ENCODE data around the gene RHOB. TPM values are rescaled to one million over a fixed set of nuclear protein-coding genes. Genes with fewer than 3 reads are reported as not detected.
A peak's percentile ranks its signal among the peaks of the same experiment; 100 is the strongest.

The RHOB gene
- total RNA-seq, 4 donors from 2014 or later = 1,356 to 1,875 (median 1,699) TPM

DNA sequence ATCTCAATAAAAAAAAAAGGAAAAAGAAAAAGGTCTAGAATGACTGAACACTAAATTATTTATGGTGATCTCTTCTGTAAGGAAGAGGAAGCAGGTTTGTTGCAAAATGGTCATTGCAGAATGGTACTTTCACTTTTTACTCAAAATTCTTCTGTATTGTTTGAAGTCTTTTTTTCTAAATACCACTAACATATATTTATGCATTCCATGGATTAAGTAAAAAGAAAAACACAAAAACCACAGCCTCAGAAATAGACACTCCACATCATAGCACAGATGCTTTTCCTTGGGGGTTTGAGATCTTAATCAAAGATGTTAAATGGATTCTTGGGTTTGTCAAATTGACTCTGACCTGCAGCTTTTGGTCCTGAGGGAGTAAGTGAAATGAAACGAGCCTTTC is 47.4 kb downstream of the RHOB start:
- Histone ChIP-seq H3K36me3 (no peaks in the 10 kb centered on the region), H3K4me1 (peaks cover 0 to 22% (median 8%) of the 10 kb centered on the region in 4 donors), H3K9me3 (no peaks in the 10 kb centered on the region), H3K27me3 (no peaks in the 10 kb centered on the region), H3K4me3 (no peak overlapping the region), H3K27ac (no peak overlapping the region)
- WGBS, 2 donors = 37 to 42% methylated on average over 1 of the region's 1 CpG
- TF ChIP-seq CTCF (IDR thresholded peaks at IDR 0.05) (no peak), EP300 (IDR thresholded peaks at IDR 0.05) (no peak), POLR2A (IDR thresholded peaks at IDR 0.05) (no peak)
- no peak for DNase-seq (ENCODE audit: low spot score in 2 of 2)

DNA sequence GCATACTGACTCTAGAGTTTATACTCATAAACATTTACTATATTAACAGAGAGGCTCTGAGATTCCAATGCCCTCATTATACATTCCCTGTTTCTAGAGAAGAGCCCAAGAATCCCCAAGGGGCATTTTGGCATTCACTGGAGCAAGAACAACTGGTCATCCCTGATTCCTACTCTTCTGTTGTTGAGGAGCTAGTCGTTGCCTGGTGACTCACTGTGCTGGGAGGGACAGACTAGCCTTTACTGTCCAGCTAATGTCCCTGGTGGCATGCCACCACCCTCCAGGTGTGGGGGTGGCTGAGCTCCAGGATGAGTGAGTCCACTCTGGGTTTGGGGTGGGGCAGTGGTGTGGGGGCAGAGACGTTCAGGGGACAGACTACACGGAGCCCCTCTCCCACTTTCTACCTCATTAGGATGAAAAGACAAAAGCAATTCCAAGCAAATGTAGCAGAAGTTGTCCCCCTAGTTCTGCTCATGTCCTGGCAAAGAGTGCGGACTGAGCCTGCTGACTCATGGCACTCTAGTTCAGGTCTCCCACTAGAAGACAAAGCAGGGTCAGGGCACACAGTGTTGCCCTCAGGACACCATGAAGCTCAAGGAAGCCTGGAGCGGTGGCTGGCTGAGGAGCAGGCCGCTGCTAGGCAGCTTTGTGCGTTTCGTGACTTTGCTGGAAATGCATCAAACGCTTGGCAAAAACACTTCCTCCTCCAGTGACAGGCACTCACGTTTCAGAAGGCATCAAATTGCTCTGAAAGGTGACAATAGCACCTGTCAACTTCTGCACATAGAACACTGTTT is 49.4 kb downstream of the RHOB start:
- peaks cover 0 to 26% (median 8%) of the 10 kb centered on the region in 4 donors for H3K4me1 ChIP-seq
- H3K36me3 ChIP-seq = no peaks in the 10 kb centered on the region
- TF ChIP-seq CTCF (IDR thresholded peaks at IDR 0.05) = no peak
- no peak for TF ChIP-seq POLR2A (IDR thresholded peaks at IDR 0.05)
- TF ChIP-seq EP300 (IDR thresholded peaks at IDR 0.05) = no peak
- DNase-seq (ENCODE audit: low spot score in 2 of 2) = peak in 1 of 2 donors; percentile 8
- no peak overlapping the region for H3K4me3 ChIP-seq
- H3K9me3 ChIP-seq = no peaks in the 10 kb centered on the region
- 67 to 71% methylated on average over 10 of the region's 10 CpGs for WGBS, 2 donors
- no peaks in the 10 kb centered on the region for H3K27me3 ChIP-seq
- peak overlapping the region in 1 of 4 donors; percentile 16 for H3K27ac ChIP-seq

DNA sequence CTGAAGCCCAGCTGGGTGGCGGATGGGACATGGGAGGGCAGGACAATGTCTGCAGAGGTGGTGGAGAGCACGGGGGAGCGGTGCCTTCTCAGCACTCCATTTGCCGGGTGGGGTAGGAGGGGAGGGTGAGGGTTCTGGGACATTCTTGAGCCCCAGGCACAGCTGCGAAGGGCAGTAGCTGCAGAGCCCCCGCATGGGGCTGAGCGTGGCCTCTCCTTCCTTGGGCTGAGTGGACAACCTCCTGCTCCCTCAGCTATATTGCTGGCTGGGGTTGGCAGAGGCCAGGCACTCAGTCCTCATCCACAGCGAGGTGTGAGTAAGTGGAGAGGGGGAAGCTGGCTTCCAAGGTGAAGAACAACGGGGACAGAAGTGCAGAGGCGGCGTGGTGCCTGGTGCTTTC is 50.1 kb downstream of the RHOB start:
- no peak overlapping the region for H3K4me3 ChIP-seq
- no peak overlapping the region for H3K27ac ChIP-seq
- peak in 1 of 2 donors; percentile 3 for DNase-seq (ENCODE audit: low spot score in 2 of 2)
- H3K27me3 ChIP-seq = no peaks in the 10 kb centered on the region
- peaks cover 0 to 22% (median 8%) of the 10 kb centered on the region in 4 donors for H3K4me1 ChIP-seq
- no peaks in the 10 kb centered on the region for H3K9me3 ChIP-seq
- TF ChIP-seq CTCF (IDR thresholded peaks at IDR 0.05) = no peak
- no peak for TF ChIP-seq EP300 (IDR thresholded peaks at IDR 0.05)
- TF ChIP-seq POLR2A (IDR thresholded peaks at IDR 0.05) = no peak
- no peaks in the 10 kb centered on the region for H3K36me3 ChIP-seq
- 87 to 89% methylated on average over 11 of the region's 11 CpGs for WGBS, 2 donors

Small RNAs within 50 kb of the gene (small RNA-seq; reads per million reads assigned to genes)
- gene RF00019 (not detected), gene RNA5SP86 (not detected)

Other genes with a start within 250 kb of the RHOB start
- gene SDC1, start 221.9 kb upstream of the RHOB start, total RNA-seq = 1 to 10 TPM in 2 of 4 donors, under 1 TPM in 2; 0.78 to 2.8 (median 1.7) TPM
- gene PUM2, start 96.2 kb upstream of the RHOB start, total RNA-seq = 10 to 100 TPM; 62.0 to 78.2 (median 73.5) TPM
- gene HS1BP3, start 204.0 kb downstream of the RHOB start, total RNA-seq = 10 to 100 TPM; 24.5 to 45.9 (median 33.8) TPM
- gene GDF7, start 220.1 kb downstream of the RHOB start, total RNA-seq = 10 to 100 TPM in 3 of 4 donors, 1 to 10 TPM in 1; 6.3 to 20.0 (median 16.6) TPM

Data from tibial nerve (tissue), 4 donors.